Immature natural killer cell (primary cell): ENCODE data around the gene ALDH18A1. TPM values are rescaled to one million over a fixed set of nuclear protein-coding genes. Genes with fewer than 3 reads are reported as not detected.

ENCODE experiments used
- DNase-seq, 3 donors: peaks; one replicate each; pipeline ENCODE4 v3.0.0; 2022; ENCODE audit warnings: mixed read lengths in 1 of 3
- H3K27ac Mint-ChIP-seq, 6 donors: one replicate each; pipeline ENCODE4 v1.8.0; 2020; ENCODE audit warnings: mixed read lengths in 6 of 6, mild to moderate bottlenecking in 5 of 6, inconsistent platforms in 4 of 6, moderate library complexity in 3 of 6
- H3K27me3 Mint-ChIP-seq, 3 donors: one replicate each; pipeline ENCODE4 v1.8.0; 2020 to 2021; ENCODE audit warnings: low read depth in 3 of 3, mild to moderate bottlenecking in 3 of 3, mixed read lengths in 3 of 3, moderate library complexity in 3 of 3, inconsistent platforms in 1 of 3
- H3K36me3 Mint-ChIP-seq, 3 donors: one replicate each; pipeline ENCODE4 v1.8.0; 2020; ENCODE audit warnings: mixed read lengths in 3 of 3, inconsistent platforms in 2 of 3, mild to moderate bottlenecking in 2 of 3
- H3K4me1 Mint-ChIP-seq, 2 donors: one replicate each; pipeline ENCODE4 v1.8.0; 2020; ENCODE audit warnings: inconsistent platforms in 2 of 2, mild to moderate bottlenecking in 2 of 2, mixed read lengths in 2 of 2, moderate library complexity in 1 of 2
- H3K4me3 Mint-ChIP-seq, 5 donors: one replicate each; pipeline ENCODE4 v1.8.0; 2020; ENCODE audit warnings: mild to moderate bottlenecking in 5 of 5, mixed read lengths in 5 of 5, inconsistent platforms in 3 of 5, moderate library complexity in 3 of 5
- H3K9me3 Mint-ChIP-seq, 6 donors: one replicate each; pipeline ENCODE4 v1.8.0; 2020; ENCODE audit warnings: mild to moderate bottlenecking in 6 of 6, mixed read lengths in 6 of 6, inconsistent platforms in 4 of 6, moderate library complexity in 3 of 6
- polyA plus RNA-seq, 3 donors: library from polyadenylated mRNA; unstranded; fragments of 300-500 nt; fragmentation: Illumina TruSeq; gene quantifications; one replicate each; pipeline ENCODE4 v1.2.3, GENCODE V29; 2021

The ALDH18A1 gene
- polyA plus RNA-seq, 3 donors from 2014 or later: 49.6 to 55.7 (median 50.8) TPM

DNA sequence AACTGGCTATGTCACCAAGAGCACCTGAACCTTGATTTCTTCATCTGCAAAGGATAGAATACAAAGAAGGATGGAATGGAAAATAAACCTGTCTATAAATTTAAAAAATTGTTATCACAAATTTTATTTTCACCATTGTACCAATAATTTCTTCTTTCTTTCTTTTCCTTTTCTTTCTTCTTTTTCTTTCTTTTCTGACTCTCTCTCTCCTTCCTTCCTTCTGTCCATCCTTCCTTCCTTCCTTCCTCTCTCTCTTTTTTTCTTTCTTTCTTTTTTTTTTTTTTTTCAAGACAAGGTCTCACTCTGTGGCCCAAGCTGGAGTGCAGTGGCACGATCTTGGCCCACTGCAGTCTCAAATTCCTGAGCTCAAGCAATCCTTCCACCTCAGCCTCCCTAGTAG, 58.7 kb downstream of the ALDH18A1 start:
- DNase-seq: no peak
- H3K27ac Mint-ChIP-seq: no peak overlapping the region
- no peaks in the 10 kb centered on the region for H3K36me3 Mint-ChIP-seq
- H3K27me3 Mint-ChIP-seq: peaks cover 2 to 9% (median 2%) of the 10 kb centered on the region in 3 donors
- no peaks in the 10 kb centered on the region for H3K4me1 Mint-ChIP-seq
- no peak overlapping the region for H3K4me3 Mint-ChIP-seq
- H3K9me3 Mint-ChIP-seq: no peaks in the 10 kb centered on the region

DNA sequence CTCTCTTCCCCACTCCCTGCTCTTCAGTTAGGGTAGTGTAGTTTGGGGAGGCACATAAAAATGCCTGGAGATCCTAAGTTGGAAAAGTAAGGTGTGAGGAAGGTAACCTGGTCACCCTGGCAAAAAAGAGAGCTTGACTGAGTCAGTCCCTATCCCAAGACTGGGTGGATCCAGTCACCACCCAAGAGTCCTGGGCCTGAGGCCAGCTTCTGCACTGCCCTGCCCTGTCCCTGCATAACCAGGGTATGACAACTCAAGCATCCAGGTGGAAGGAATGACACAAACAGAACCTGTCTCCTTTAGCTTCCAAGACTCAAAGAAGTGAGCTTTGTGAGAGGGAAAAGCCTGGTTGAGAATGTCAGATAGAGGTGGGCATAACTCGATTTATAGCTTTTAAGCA, 68.5 kb downstream of the ALDH18A1 start:
- no peak overlapping the region for H3K4me3 Mint-ChIP-seq
- no peaks in the 10 kb centered on the region for H3K36me3 Mint-ChIP-seq
- DNase-seq: no peak
- peaks cover 5 to 13% (median 8%) of the 10 kb centered on the region in 3 donors for H3K27me3 Mint-ChIP-seq
- no peak overlapping the region for H3K27ac Mint-ChIP-seq
- no peaks in the 10 kb centered on the region for H3K4me1 Mint-ChIP-seq
- H3K9me3 Mint-ChIP-seq: peaks cover 0 to 2% (median 0%) of the 10 kb centered on the region in 6 donors

DNA sequence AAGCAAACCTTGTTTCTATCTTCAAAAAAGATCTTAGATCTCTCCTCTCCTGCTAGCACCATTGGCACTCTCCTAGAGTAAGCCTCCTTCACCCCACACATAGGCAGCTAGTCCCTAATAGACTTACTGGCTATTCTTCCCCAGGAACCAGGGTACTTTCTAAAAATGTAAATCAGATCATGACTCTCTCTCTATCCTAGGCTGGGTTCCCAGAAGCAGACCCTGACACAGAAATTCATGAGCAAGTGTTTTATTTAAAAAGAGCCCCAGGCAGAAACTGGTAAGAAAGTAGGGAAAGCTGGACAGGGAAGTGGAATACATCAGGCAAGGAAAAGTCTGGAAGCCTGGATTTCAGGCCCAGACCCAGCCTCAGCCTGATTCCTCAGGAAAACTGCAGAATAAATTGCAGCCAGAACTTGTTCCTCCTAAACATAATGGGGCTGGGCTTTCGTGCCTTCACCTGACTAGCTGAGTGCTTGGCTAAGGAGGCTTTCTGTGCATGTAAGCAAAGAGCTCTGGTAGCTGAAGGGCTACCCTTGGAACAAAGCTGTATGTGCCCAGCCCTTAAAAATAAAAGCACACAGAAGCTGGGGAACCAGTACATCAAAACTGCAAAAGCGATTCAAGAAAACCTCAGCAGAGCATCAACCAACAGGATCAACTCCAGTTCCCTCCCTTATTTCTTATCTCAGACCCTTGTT, 76.5 kb downstream of the ALDH18A1 start:
- no peaks in the 10 kb centered on the region for H3K9me3 Mint-ChIP-seq
- H3K4me1 Mint-ChIP-seq: no peaks in the 10 kb centered on the region
- DNase-seq: no peak
- H3K36me3 Mint-ChIP-seq: no peaks in the 10 kb centered on the region
- H3K4me3 Mint-ChIP-seq: no peak overlapping the region
- peaks cover 7 to 9% (median 7%) of the 10 kb centered on the region in 3 donors for H3K27me3 Mint-ChIP-seq
- H3K27ac Mint-ChIP-seq: no peak overlapping the region

DNA sequence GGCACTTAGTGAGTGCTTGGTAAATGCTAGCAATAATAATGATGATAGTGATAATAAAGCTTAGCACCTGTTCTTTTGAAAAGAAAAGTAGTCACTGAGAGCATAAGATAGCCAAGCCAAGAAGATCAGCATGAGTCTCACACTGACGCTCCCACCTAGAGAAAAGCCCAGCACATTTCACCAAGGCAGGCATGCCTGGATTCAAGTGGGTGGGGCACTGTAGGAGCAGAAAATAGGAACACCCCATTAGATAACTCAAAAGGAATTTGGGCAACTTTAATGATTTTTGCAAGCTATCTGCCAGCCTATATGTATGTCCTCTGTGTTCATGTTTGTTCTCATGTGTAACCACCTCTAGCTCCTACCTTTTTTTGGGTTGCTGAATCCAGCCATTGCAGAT, 77.2 kb downstream of the ALDH18A1 start:
- H3K9me3 Mint-ChIP-seq: no peaks in the 10 kb centered on the region
- H3K4me3 Mint-ChIP-seq: no peak overlapping the region
- no peak for DNase-seq
- H3K27me3 Mint-ChIP-seq: peaks cover 7 to 8% (median 7%) of the 10 kb centered on the region in 3 donors
- no peaks in the 10 kb centered on the region for H3K4me1 Mint-ChIP-seq
- no peak overlapping the region for H3K27ac Mint-ChIP-seq
- H3K36me3 Mint-ChIP-seq: no peaks in the 10 kb centered on the region

DNA sequence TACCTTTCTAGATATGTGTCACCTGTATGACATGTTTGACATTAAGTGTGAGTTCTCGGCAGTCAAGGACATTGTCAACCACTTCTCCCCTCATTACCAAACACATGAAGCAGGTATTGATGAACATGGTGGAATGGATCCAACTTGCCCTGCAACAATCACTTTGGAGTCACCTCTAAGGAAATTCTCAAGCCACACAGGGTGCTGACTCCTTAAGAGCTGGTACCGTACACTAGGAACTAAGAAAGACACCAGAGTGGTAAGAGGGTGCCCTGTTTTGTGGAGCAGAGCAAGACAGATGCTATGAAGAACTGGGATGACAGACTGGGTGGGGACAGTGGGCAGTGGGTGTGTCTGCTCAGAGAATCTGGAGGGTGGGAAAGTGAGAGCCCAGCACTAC, 77.9 kb downstream of the ALDH18A1 start:
- DNase-seq: no peak
- no peaks in the 10 kb centered on the region for H3K4me1 Mint-ChIP-seq
- no peak overlapping the region for H3K27ac Mint-ChIP-seq
- H3K9me3 Mint-ChIP-seq: no peaks in the 10 kb centered on the region
- H3K27me3 Mint-ChIP-seq: peaks cover 7 to 8% (median 7%) of the 10 kb centered on the region in 3 donors
- H3K4me3 Mint-ChIP-seq: no peak overlapping the region
- no peaks in the 10 kb centered on the region for H3K36me3 Mint-ChIP-seq

DNA sequence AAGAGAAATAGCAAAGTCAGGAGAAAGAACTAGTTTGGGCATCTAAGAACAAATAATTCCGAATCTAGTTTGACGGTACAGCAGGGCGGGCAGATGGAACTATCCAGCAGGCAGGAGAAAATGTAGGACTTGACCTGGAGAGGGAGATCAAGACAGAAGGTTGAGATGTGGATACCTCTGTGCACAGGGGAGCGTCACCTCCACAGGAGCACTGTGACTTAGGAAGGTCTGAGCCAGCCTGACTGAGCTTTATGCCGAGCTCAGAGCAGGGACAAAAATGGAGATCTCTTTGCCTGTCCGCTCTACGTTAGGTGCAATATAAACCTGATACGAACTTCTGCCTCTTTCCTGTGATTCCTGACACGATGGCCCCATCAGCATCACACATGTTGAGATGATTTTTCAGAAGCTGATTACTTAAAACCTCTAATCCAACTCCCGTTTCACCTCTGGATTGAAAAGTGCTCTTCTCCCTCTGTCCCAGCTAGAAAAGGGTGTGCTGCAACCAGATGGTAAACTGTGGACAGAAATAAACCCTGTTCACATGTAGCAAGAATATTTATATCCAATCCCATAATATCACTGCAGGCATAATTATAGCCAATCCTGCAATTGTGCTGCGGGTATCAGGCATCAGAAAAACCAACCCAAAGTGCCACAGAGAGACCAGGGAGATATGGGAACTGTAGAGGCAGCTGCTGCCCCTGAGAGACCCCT, 81.7 kb downstream of the ALDH18A1 start:
- H3K27me3 Mint-ChIP-seq: peaks cover 2 to 10% (median 6%) of the 10 kb centered on the region in 3 donors
- H3K4me1 Mint-ChIP-seq: no peaks in the 10 kb centered on the region
- DNase-seq: no peak
- H3K9me3 Mint-ChIP-seq: no peaks in the 10 kb centered on the region
- H3K4me3 Mint-ChIP-seq: no peak overlapping the region
- H3K27ac Mint-ChIP-seq: no peak overlapping the region
- no peaks in the 10 kb centered on the region for H3K36me3 Mint-ChIP-seq

DNA sequence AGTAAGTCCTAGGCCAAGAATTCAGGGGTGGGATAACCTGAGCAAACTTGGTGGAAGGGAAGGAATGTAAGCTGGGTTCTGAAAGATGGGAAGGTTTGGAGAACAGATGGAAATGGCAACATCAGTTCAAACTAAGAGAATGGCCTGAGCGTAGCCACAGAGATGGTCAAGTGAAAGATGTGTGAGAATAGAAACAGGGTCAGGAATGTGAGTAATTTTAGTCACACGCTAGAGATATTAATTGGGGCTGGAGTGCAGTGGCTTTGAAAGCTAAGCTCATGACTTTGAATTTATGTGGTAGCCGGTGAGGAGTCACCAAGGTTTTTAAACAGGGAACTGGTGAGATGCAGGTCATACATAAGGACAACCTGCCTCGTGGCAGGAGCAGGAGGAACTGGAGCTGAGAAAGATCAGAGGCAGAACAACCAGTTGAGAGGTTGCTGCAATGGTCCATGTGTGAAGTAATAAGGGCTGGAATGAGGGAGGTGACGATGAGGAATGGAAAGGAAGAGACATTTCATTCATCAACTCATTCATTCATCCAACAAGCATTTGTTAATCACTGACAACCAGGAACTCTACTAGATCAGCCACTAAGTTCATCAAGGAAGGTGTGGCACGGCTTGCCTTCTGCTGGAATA, 82.4 kb downstream of the ALDH18A1 start:
- H3K27ac Mint-ChIP-seq: no peak overlapping the region
- H3K4me1 Mint-ChIP-seq: no peaks in the 10 kb centered on the region
- H3K9me3 Mint-ChIP-seq: no peaks in the 10 kb centered on the region
- H3K4me3 Mint-ChIP-seq: no peak overlapping the region
- peaks cover 2 to 10% (median 3%) of the 10 kb centered on the region in 3 donors for H3K27me3 Mint-ChIP-seq
- no peak for DNase-seq
- H3K36me3 Mint-ChIP-seq: no peaks in the 10 kb centered on the region

DNA sequence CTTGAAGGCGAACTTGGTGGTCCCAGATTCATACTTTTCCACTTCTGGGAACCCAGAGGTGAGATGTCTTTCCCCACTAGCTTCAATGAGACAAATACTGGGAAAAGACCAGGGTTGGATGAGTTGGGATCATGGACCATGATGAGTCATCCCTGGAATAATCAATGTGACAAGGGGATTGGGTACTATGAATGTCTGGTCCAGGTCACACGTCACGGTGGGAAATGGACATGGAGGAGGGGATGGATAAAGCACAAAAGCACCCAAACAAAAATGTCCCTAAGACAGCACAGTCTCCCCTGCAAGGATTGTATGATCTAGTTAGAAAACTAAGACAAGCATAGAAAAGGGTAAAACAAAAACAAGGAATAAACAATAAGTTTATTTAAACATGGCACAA, 83.0 kb downstream of the ALDH18A1 start:
- no peak for DNase-seq
- H3K27ac Mint-ChIP-seq: no peak overlapping the region
- no peaks in the 10 kb centered on the region for H3K36me3 Mint-ChIP-seq
- H3K27me3 Mint-ChIP-seq: peaks cover 2 to 10% (median 3%) of the 10 kb centered on the region in 3 donors
- H3K9me3 Mint-ChIP-seq: no peaks in the 10 kb centered on the region
- H3K4me3 Mint-ChIP-seq: no peak overlapping the region
- no peaks in the 10 kb centered on the region for H3K4me1 Mint-ChIP-seq

DNA sequence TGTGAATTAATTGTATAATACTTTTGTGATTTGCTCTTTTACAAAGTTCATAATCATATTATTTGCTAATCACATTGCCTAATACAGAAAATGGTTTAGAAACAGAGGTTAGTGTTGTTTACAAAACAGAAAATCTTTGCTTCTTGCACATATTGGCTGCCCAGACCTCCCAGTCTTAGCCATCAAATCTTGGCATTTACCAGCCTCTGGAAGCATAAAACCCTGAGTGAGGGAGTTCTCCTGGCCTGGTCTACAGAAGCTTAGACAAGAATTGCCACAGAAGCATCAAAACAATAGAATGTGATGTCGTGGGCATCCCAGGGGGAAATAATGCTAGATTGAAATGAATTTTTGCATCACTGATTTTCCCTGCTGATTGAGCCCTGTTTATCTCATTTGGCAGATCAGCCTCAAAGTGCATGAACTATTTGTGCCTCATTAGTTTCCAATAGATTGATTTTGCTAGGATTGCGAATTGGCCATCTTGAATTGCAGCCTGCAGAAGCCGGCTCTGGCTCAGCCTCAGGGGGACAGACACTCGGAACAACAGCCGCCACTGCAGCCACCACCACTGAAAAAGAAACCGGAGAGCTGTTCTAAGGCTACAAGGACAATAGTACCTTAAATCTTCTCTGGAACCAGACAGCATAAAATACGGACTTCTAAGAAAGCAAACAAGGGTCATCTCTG, 84.2 kb downstream of the ALDH18A1 start:
- H3K27ac Mint-ChIP-seq: no peak overlapping the region
- no peak for DNase-seq
- H3K9me3 Mint-ChIP-seq: no peaks in the 10 kb centered on the region
- H3K36me3 Mint-ChIP-seq: no peaks in the 10 kb centered on the region
- H3K27me3 Mint-ChIP-seq: peaks cover 2 to 10% (median 3%) of the 10 kb centered on the region in 3 donors
- H3K4me1 Mint-ChIP-seq: no peaks in the 10 kb centered on the region
- H3K4me3 Mint-ChIP-seq: no peak overlapping the region

DNA sequence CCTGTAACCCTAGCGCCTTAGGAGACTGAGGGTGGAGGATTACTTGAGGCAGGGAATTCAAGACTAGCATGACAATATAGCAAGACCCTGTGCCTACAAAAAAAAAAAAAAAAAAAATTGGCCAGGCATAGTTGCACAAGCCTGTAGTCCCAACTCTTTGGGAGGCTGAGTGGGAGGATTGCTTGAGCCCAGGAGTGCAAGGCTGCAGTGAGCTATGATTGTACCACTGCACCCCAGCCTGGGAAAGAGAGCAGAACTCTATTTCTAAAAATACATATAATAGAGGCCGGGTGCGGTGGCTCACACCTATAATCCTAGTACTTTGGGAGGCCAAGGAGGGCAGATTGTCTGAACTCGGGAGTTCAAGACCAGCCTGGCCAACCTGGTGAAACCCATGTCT, 85.1 kb downstream of the ALDH18A1 start:
- Mint-ChIP-seq H3K36me3 (no peaks in the 10 kb centered on the region), H3K4me1 (no peaks in the 10 kb centered on the region), H3K27me3 (peaks cover 2 to 10% (median 3%) of the 10 kb centered on the region in 3 donors), H3K9me3 (no peaks in the 10 kb centered on the region), H3K27ac (no peak overlapping the region), H3K4me3 (no peak overlapping the region)
- no peak for DNase-seq

DNA sequence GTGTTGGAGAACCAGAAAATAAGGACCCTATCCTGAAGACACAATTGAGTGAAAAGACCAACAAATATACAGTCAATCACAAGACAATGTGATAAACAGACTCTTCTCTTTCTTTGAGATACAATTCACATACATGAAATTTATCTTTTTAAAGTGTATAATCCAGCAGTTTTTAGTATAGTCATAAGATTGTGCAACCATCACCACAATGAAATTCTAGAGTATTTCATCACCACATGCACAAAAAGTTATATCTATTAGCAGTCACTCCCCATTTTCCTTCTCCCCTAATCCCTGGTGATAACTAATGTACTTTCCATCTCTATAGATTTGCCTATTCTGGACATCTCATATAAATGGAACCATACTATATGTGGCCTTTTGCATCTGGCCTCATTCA, 87.1 kb downstream of the ALDH18A1 start:
- Mint-ChIP-seq H3K4me3 (no peak overlapping the region), H3K9me3 (no peaks in the 10 kb centered on the region), H3K4me1 (no peaks in the 10 kb centered on the region), H3K36me3 (no peaks in the 10 kb centered on the region), H3K27ac (no peak overlapping the region), H3K27me3 (peaks cover 0 to 6% (median 3%) of the 10 kb centered on the region in 3 donors)
- DNase-seq: no peak

DNA sequence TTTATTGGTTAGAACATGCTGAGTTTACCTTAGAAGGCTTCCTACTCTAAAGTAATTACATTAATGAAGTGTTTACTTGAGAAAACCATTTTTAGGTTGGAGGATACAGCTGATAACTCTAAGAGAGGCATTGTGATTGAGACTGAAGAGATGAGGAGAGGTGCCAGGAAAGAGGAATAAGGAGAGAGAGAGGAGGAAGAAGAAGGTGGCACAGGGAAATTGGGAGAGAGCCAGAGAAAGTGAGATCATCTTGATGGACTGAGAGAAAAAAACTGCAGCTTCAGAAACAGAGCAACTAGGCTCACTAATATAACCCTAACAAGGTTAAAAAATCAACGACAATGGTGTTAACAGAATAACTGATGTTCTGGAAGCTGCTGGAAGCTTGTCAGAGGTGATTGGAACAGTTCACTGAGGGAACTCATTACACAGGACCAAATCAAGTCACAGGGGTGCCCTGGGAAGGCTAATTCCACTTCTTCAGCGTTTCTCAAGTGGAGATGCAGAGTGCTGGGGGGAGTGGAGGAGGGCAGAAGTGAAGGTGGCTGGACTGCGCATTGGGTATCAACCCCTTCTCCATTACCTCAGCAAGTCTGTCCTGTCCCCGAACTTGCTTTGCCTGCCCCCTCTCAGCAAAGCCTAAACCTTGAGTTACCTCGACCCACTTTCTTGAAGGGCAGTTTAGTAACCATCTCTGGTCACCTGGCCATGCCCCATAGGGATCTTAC, 88.4 kb downstream of the ALDH18A1 start:
- H3K4me1 Mint-ChIP-seq: no peaks in the 10 kb centered on the region
- no peak overlapping the region for H3K27ac Mint-ChIP-seq
- H3K27me3 Mint-ChIP-seq: peaks cover 0 to 3% (median 2%) of the 10 kb centered on the region in 3 donors
- no peaks in the 10 kb centered on the region for H3K9me3 Mint-ChIP-seq
- no peaks in the 10 kb centered on the region for H3K36me3 Mint-ChIP-seq
- no peak overlapping the region for H3K4me3 Mint-ChIP-seq
- no peak for DNase-seq

DNA sequence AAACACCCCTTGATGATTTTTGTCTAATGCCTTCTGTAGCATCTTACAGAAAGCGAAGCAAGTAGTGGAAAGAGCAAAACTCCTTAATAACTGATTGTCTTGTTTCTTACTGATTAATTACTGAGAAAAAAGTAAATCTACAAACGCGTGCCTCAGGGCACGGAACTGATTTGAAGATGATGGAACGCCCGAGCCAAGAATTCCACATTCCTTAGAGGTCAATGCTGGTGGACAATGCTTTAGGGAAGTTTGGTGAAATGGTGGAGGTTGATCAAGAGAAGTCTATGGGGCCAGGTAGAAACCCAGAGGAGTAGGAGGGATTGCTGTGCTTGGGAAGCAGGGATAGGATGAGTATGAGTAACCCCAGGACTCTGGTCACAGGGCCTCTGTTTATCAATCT, 90.4 kb downstream of the ALDH18A1 start:
- DNase-seq: no peak
- Mint-ChIP-seq H3K4me3 (no peak overlapping the region), H3K27ac (no peak overlapping the region), H3K4me1 (peaks cover 0 to 5% of the 10 kb centered on the region in 2 donors), H3K36me3 (no peaks in the 10 kb centered on the region), H3K27me3 (peaks cover 0 to 4% (median 0%) of the 10 kb centered on the region in 3 donors), H3K9me3 (no peaks in the 10 kb centered on the region)
